Colonic mucosa (tissue), 4 donors: ENCODE measurements around the gene DIS3. TPM values are rescaled to one million over a fixed set of nuclear protein-coding genes. Genes with fewer than 3 reads are reported as not detected.
"Not testable (repeated sequence)": the region's sequence is repeated elsewhere in the genome, so short reads cannot be mapped to it uniquely, and the experiment has no call there.

Experiments used
- DNase-seq: peaks from one replicate; pipeline ENCODE4 v3.0.0-alpha.2; 2020
- H3K27ac ChIP-seq: fragments of 200-600 bp; one replicate; pipeline ENCODE4 v1.8.0; 2021
- H3K27me3 ChIP-seq: fragments of 200-600 bp; one replicate; pipeline ENCODE4 v1.8.0; 2021
- H3K36me3 ChIP-seq: fragments of 200-600 bp; one replicate; pipeline ENCODE4 v1.8.0; 2021
- H3K4me1 ChIP-seq: fragments of 200-600 bp; one replicate; pipeline ENCODE4 v1.8.0; 2021; ENCODE audit warnings: mild to moderate bottlenecking
- H3K4me3 ChIP-seq: fragments of 200-600 bp; one replicate; pipeline ENCODE4 v1.8.0; 2021
- H3K9ac ChIP-seq, 2 donors: one replicate each; pipeline ENCODE4 v1.7.0; 2013; ENCODE audit warnings: control low read depth in 2 of 2, low read depth in 2 of 2, low read length in 2 of 2
- H3K9me3 ChIP-seq: fragments of 200-600 bp; one replicate; pipeline ENCODE4 v1.8.0; 2021
- intact Hi-C: fragments of 100-400 bp; cut with DNase I; formaldehyde crosslinking; loops from one replicate; pipeline ENCODE4 v1.14.1; 2022
- total RNA-seq, 2 donors: library from RNA; stranded (reverse); fragmentation: NEBNext Ultra II Directional in 1 of 2; extraction: Animal tissue kit (Norgen Biotek cat#: 25700) in 1 of 2; gene quantifications; one replicate each; pipeline ENCODE4 v1.2.1, GENCODE V29; 2021
- TF ChIP-seq, protein P1 (sequence below): fragments of 200-600 bp; IDR thresholded peaks from one replicate; pipeline ENCODE4 v1.8.0; 2022; ENCODE audit warnings: antibody characterized with exemption, mild to moderate bottlenecking
- donor health status: healthy.
- donor health status: DM: no; HTN: no; CAD: no.
- donor health status: DM: no; HTN: no; CAD: no.

Gene DIS3
- total RNA-seq, 2 donors from 2014 or later: 25.0 to 27.4 TPM

DNA sequence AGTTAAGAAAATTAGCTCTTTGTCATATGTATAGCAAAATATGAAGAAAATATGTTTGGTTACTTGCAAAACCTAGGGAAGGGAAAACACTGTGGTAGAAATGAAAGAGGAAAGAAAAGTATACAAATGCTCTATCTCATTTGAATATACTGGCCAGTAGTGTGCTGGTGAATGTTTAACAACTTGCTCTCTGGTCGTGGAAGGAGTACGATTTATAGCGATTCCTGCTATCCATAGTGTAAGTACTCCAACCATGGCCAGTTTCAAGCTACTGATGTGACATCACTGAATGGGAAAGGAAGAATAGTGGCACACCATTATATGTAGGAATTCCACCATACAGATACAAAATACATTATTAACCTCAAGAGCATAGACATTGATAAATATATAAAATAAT is 44.7 kb downstream of the DIS3 start:
- H3K4me1 ChIP-seq: no peaks in the 10 kb centered on the region
- H3K9me3 ChIP-seq: no peaks in the 10 kb centered on the region
- H3K27me3 ChIP-seq: no peaks in the 10 kb centered on the region
- no peak for DNase-seq
- TF ChIP-seq, protein P1, sequence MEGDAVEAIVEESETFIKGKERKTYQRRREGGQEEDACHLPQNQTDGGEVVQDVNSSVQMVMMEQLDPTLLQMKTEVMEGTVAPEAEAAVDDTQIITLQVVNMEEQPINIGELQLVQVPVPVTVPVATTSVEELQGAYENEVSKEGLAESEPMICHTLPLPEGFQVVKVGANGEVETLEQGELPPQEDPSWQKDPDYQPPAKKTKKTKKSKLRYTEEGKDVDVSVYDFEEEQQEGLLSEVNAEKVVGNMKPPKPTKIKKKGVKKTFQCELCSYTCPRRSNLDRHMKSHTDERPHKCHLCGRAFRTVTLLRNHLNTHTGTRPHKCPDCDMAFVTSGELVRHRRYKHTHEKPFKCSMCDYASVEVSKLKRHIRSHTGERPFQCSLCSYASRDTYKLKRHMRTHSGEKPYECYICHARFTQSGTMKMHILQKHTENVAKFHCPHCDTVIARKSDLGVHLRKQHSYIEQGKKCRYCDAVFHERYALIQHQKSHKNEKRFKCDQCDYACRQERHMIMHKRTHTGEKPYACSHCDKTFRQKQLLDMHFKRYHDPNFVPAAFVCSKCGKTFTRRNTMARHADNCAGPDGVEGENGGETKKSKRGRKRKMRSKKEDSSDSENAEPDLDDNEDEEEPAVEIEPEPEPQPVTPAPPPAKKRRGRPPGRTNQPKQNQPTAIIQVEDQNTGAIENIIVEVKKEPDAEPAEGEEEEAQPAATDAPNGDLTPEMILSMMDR: no peak
- no peak overlapping the region for H3K4me3 ChIP-seq
- intact Hi-C loops: no loop called here
- H3K9ac ChIP-seq: no peak overlapping the region
- no peaks in the 10 kb centered on the region for H3K36me3 ChIP-seq
- no peak overlapping the region for H3K27ac ChIP-seq

DNA sequence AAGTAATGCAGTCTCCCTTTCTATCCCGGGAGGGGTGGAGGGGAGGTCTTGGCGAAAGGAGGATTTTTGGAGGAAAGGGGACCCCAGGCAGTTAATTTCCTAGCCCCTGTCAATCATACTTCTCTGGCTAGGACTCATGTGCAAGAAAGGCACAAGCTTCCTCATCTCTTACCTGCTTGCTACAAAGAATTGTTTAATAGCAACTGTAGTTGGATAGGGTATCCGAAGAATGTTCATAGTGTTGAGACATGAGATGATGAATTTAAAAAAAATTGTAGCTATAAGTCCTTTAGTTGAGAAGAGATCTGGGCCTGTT is 53.5 kb downstream of the DIS3 start:
- Histone ChIP-seq H3K9me3 (no peaks in the 10 kb centered on the region), H3K9ac (peak overlapping the region; percentile 85 to 89), H3K4me3 (peak overlapping the region; percentile 87), H3K4me1 (peaks cover 5% of the 10 kb centered on the region), H3K36me3 (no peaks in the 10 kb centered on the region), H3K27me3 (no peaks in the 10 kb centered on the region), H3K27ac (peak overlapping the region; percentile 49)
- no peak for DNase-seq
- TF ChIP-seq, protein P1: no peak
- intact Hi-C loops: loop anchor here (5.0 kb wide), 1 partner anchor 54 kb away; the partner anchor contains the start of genes DIS3 and PIBF1

DNA sequence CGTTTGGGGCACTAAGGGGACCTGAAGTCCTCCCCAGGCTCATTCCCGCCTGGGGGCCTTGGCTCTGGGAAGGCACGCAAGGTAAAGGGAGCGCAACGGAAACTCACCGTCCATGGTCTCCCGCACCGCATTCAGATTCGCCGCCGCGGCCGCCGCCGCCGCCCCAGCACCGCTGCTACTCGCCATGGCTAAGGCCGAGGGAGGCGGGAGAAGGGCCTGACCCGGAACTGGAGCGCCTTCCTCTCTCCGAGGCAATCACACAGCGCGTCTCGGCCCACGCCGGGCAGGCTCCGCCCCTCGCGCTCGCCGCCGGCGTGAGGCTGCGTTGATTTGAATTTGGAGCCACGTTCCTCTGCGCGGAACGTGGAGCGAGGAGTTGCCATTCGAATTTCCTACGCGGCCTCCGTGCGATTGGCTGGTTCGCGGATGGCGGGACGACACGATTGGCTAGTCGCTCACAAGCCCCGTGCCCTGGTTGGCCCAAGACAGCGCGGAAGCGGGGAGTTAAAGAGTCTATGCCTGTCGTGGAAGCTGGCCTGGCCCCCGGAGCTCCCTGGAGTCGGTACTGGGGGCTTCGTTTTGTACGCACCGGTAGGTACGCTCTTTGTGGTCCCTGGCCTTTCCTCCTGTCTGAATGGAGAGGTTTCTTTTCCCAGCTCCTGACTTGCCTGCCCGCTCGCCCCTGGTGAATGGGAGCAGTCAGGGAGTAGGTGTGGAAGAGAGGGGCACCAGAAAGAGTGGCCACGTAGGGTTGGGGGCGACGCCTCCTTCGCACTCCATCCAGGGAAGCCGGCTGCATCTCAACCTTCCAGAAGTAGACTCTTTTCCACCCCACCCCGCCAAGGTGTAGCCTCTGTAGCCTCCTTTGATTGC is 54.0 kb downstream of the DIS3 start, which contains the start of the genes BORA and MZT1:
Gene BORA, plus strand, starts transcription at position 507 of the 873 bp plus-strand sequence. CDS start 1,018 bp downstream, outside the sequence.
Gene MZT1, minus strand, starts transcription at position 213 of the 873 bp plus-strand sequence. Its CDS starts 27 bp downstream, at position 186.
- H3K27ac ChIP-seq: peak within 1 kb of the TSS; percentile 49
- H3K27me3 ChIP-seq: no peaks in the 10 kb centered on the region
- DNase-seq: peak; percentile 96
- H3K9me3 ChIP-seq: no peaks in the 10 kb centered on the region
- peaks cover 5% of the 10 kb centered on the region for H3K4me1 ChIP-seq
- peak within 1 kb of the TSS; percentile 87 for H3K4me3 ChIP-seq
- TF ChIP-seq, protein P1: no peak
- peak within 1 kb of the TSS; percentile 89 to 90 for H3K9ac ChIP-seq
- intact Hi-C loops: loop anchor here (5.0 kb wide), 1 partner anchor 55 kb away; the partner anchor contains the start of genes DIS3 and PIBF1
- H3K36me3 ChIP-seq: no peaks in the 10 kb centered on the region

DNA sequence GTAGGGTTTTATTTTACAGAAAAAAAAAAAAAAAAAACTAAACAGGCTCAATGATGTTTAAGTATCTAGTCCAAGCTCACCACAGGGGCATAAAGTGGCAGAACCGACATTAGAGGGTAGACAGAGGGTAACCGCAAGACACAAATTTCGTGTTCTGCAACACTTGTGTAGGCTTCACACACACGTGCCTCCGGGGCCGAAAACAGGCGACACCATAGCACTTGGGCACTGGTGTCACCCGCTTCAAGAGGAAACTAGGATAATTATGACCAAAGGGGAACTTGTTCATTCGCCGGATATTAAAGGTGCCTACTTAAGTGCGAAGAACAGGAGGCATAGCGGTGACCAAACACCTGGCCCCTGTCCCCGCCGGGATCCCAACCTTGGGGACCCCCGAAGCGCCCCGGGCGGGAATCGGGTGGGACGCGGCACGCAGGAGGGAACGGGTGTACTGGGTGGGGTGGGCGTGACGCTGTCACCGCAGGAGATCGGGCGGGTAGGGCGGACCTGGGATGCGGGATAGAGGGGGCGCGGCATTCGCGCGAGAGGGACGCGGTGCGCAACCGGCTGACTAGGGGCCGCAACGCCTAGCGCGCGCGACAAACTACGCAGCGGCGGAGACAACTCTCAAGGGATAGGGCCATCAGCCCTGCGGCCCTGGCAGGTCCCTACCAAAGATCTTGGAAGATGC is 54.8 kb downstream of the DIS3 start:
- peak overlapping the region; percentile 49 for H3K27ac ChIP-seq
- H3K4me1 ChIP-seq: peaks cover 5% of the 10 kb centered on the region
- no peaks in the 10 kb centered on the region for H3K27me3 ChIP-seq
- intact Hi-C loops: loop anchor here (5.0 kb wide), 1 partner anchor 55 kb away; the partner anchor contains the start of genes DIS3 and PIBF1
- TF ChIP-seq, protein P1: no peak
- no peaks in the 10 kb centered on the region for H3K9me3 ChIP-seq
- peak; percentile 69 for DNase-seq
- H3K36me3 ChIP-seq: no peaks in the 10 kb centered on the region
- H3K4me3 ChIP-seq: peak overlapping the region; percentile 87
- H3K9ac ChIP-seq: peak overlapping the region; percentile 49 to 90

DNA sequence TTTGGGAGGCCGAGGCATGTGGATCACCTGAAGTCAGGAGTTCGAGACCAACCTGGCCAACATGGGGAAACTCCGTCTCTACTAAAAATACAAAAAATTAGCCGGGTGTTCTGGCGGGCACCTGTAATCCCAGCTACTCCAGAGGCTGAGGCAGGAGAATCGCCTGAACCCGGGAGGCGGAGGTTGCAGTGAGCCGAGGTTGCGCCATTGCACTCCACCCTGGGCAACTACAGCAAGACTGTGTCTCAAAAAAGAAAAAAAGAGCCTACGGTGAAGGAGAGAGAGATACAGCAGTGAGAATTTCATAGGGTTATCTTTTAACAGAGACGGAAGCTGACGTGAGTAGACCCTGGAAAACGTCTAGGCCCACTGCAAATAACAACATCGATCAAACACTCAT is 55.5 kb downstream of the DIS3 start:
- intact Hi-C loops: loop anchor here (5.0 kb wide), 1 partner anchor 56 kb away; the partner anchor contains the start of genes DIS3 and PIBF1
- not testable (repeated sequence) for H3K27ac ChIP-seq, H3K4me1 ChIP-seq, H3K36me3 ChIP-seq, H3K9me3 ChIP-seq, DNase-seq, H3K4me3 ChIP-seq, H3K27me3 ChIP-seq, H3K9ac ChIP-seq
